SH-SY5Y (cell line): Measurements from ENCODE around the gene PPEF1.

Experiments
- GATA2 ChIP-seq: IDR thresholded peaks from 2 replicates; pipeline ENCODE4 v1.6.1; 2011; ENCODE audit warnings: mild to moderate bottlenecking, low read depth, low read length
- GATA3 ChIP-seq: IDR thresholded peaks from 2 replicates; pipeline ENCODE4 v1.6.1; 2011; ENCODE audit warnings: low read depth, mild to moderate bottlenecking, low read length, moderate library complexity

- TF ChIP-seq GATA2 (no peak), GATA3 (no peak)
Observed at GRCh38 chrX:18707426-18708049, at the start of gene PPEF1.
